ENCODE results near the gene UBAC1.

UBAC1 gene

GRCh38 chr9:135930446-135931345 is 30.5 kb downstream of the UBAC1 start:
- DNase-seq, result no peak
- no peak for TF ChIP-seq CTCF (IDR thresholded peaks at IDR 0.05; ENCODE audit: low read depth, low read length, missing control alignments)
- in situ Hi-C loops (cut with HindIII; ENCODE audit: low pct_ligation_motif_present, low sequenced_read_pairs), result no loop called here
- peaks cover 8% of the 10 kb centered on the region for H3K36me3 ChIP-seq (replicated peaks)
- H3K27ac ChIP-seq, result no peak overlapping the region
- H3K4me3 ChIP-seq (ENCODE audit: low read depth, low read length), result no peak overlapping the region
- no peaks in the 10 kb centered on the region for H3K27me3 ChIP-seq (replicated peaks)

- Histone ChIP-seq H3K36me3 (replicated peaks) (peaks cover 8% of the 10 kb centered on the region), H3K27me3 (replicated peaks) (no peaks in the 10 kb centered on the region), H3K4me3 (ENCODE audit: low read depth, low read length) (no peak overlapping the region), H3K27ac (no peak overlapping the region)
- in situ Hi-C loops (cut with HindIII; ENCODE audit: low pct_ligation_motif_present, low sequenced_read_pairs), result no loop called here
- TF ChIP-seq CTCF (IDR thresholded peaks at IDR 0.05; ENCODE audit: low read depth, low read length, missing control alignments), result no peak
- no peak for DNase-seq
Measured at GRCh38 chr9:135929656-135930445, 31.3 kb downstream of the UBAC1 start.

GRCh38 chr9:135928731-135929655 is 32.2 kb downstream of the UBAC1 start:
- no peak overlapping the region for H3K27ac ChIP-seq
- H3K36me3 ChIP-seq (replicated peaks), result peaks cover 8% of the 10 kb centered on the region
- H3K4me3 ChIP-seq (ENCODE audit: low read depth, low read length), result no peak overlapping the region
- H3K27me3 ChIP-seq (replicated peaks), result no peaks in the 10 kb centered on the region
- no peak for TF ChIP-seq CTCF (IDR thresholded peaks at IDR 0.05; ENCODE audit: low read depth, low read length, missing control alignments)
- in situ Hi-C loops (cut with HindIII; ENCODE audit: low pct_ligation_motif_present, low sequenced_read_pairs), result no loop called here
- no peak for DNase-seq

- in situ Hi-C loops (cut with HindIII; ENCODE audit: low pct_ligation_motif_present, low sequenced_read_pairs), result no loop called here
- Histone ChIP-seq H3K36me3 (replicated peaks) (peaks cover 8% of the 10 kb centered on the region), H3K4me3 (ENCODE audit: low read depth, low read length) (no peak overlapping the region), H3K27me3 (replicated peaks) (no peaks in the 10 kb centered on the region), H3K27ac (no peak overlapping the region)
- DNase-seq, result no peak
- no peak for TF ChIP-seq CTCF (IDR thresholded peaks at IDR 0.05; ENCODE audit: low read depth, low read length, missing control alignments)
Measured at GRCh38 chr9:135928074-135928730, 33.0 kb downstream of the UBAC1 start.

Measured in brain microvascular endothelial cell (primary cell).